NCI-H446 (cell line): ENCODE results near the gene DPH1.
"Not testable (repeated sequence)": the region's sequence is repeated elsewhere in the genome, so short reads cannot be mapped to it uniquely, and the experiment has no call there.

Source experiments
- DNase-seq, 2 experiments: peaks; one replicate each; lab custom pipeline; 2025; lab: John Stamatoyannopoulos, UW

DPH1 gene

DNA sequence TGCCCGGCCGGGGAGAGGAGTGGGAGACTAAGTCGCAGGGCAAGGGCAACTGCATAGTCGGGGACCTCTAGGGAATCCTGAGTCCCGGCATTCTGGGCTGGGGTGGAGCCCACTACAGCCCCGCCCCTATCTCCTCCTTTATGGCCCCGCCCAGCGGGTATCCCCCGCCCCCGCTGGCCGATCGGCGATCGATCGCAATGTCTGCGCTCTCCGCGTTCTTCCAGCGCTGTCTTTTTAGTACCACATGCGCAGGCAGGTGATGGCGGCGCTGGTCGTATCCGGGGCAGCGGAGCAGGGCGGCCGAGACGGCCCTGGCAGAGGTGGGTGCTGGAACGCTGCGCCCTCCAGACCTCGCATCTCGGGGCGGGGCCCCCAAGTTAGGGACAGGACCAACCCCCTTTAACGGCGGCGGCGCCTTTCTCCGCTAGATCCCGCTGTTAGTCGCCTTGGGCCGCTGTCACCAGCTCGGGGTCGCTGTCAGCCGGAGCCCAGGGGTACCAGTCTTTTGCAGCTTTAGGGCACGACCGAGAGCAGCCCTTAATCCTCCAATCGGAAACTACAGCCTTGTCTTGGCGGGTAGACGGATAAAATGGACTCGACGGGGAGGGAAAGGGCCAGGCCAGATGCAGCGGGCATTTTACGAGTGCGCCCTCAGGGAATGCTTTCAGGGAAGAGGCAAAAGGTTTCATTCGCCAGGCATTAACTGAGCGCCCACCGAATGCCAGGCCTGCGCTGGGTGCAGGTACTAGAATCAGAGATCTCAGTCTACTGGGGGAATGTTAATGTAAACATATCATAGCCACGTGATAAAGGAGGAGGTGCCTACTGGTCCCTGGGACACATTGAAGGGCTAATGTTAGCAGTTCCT lies at the start of gene DPH1:
DPH1 (plus strand) TSS at position 243 of the 868 bp plus-strand sequence; CDS start at position 260, 17 bp downstream.
- DNase-seq = peak; percentile 59 to 83

DNA sequence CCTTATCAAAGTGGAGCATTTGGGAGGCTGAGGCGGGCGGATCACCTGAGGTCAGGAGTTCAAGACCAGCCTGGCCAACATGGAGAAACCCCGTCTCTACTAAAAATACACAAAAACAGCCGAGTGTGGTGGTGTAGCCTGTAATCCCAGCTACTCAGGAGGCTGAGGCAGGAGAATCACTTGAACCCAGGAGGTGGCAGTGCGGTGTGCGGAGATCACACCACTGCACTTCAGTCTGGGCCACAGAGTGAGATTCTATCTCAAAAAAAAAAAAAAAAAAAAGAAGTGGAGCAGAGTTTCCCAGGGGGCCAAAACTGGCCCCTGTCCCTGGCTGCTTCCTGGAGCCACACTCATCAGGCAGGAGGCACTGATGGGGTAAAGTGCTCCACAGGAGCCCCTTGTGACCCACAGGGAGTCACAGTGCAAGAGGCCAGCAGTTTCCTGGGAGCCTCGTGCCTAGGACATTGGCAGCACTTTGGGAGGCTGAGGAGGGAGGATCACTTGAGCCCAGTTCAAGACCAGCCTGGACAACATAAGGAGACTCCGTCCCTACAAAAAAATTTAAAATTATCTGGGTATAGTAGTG lies 49.2 kb upstream of the DPH1 start:
- no peak for DNase-seq

DNA sequence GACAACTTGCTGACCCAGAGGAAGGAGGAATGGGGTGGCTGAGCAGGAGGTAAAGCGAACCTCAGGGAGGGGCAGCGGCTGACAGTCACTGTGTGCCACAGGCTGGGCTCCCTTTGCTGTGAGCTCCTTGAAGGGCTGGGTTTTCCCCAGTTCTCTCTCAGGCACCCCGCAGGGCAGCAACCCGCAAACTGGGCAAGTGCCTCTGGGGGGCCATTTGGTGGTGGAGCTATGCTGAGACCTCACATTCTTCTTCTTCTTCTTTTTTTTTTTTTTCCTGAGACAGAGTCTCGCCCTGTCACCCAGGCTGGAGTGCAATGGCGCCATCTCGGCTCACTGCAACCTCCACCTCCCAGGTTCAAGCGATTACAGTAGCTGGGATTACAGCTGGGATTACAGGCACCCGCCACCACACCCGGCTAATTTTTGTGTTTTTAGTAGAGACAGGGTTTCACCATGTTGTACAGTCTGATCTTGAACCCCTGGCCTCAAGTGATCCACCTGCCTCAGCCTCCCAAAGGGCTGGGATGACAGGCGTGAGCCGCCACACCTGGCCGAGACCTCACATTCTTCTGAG lies 47.1 kb upstream of the DPH1 start:
- DNase-seq = not testable (repeated sequence)

DNA sequence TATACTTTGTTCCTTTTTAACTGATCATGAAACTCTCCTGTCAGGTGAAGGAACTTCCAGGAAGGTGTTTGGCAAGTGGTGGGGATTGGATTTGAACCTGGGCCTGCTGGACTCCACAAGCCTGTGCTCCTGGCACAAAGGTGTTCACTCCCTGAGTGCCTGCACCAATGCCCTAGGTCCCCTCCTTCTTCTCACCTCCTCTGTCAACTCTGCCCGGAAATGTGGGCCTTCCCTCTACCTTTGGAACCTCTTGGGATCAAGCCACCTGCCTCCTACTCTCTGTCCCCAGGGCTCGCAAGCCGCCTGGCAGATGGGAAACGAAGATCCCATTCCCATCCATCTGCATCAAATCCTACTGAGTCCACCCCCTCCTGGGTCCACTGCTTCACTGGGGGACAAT lies 44.9 kb upstream of the DPH1 start:
- no peak for DNase-seq

DNA sequence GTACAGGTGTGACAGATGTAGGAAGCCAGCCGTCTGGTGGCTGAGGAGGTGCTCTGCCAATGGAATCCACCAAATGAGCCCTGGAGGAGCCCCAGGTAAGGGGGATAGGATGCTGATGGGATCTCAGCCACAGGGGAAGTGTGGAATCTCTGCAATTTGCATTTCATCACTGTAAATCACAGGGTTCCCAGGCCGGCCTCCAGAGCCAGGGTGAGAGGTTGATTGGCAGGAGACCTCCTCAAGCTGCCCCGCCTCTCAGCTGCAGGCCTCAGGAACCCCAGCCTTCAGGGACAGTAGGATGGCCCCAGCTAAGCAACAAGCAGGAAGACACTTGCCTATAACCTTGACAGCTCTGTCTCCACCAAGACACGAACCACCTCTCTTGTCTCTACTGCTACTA lies 44.3 kb upstream of the DPH1 start:
- DNase-seq = no peak

DNA sequence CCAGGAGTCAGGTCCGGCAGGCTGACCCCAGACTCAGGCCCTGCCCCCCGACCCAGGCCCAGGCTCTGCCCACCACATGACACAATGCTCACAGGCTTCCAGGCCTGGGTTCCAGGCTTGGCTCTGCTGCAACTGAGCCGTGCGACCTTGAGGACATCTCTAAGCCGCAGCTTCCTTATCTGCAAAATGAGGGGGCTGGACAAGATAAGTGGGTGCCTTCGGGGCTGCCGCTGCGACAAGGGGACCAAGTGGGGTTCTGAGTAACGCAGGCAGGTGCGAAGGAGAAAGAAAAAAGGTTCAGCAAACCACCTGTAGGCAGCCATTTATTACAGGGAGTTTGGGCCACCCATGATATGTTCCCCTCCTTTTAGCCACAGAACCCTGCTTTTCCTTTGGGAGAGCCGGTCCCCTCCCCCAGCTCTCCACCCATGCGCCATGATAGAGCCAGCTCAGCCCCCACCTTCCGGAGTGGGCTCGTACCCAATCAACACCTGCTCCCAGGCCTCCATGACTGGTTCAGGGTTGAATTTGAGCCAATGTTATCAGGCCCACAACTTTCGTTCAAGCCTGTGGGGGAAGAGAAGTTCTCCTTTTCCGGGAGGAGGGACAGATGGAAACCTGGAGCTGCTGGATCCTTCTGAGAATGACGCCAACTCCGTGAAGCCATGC lies 43.0 kb upstream of the DPH1 start:
- DNase-seq = no peak

DNA sequence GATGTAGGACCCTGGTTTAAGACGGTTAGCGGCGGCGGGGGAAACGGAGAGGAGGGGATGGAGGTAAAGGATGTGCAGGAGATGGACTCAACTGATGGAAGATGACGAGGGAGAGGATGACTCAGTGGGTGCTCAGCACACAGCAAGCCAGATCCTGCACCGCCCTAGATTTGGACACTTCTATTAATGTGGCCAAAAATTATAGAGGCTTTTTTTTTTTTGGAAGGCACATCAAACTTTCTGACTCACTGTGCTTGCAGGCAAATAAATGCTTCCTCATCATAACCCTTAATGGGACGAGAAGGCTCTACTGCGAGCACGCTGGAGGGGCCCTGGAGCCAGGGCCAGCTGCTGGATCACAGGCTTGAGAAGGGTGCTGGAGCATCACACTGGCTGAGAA lies 40.8 kb upstream of the DPH1 start:
- no peak for DNase-seq

DNA sequence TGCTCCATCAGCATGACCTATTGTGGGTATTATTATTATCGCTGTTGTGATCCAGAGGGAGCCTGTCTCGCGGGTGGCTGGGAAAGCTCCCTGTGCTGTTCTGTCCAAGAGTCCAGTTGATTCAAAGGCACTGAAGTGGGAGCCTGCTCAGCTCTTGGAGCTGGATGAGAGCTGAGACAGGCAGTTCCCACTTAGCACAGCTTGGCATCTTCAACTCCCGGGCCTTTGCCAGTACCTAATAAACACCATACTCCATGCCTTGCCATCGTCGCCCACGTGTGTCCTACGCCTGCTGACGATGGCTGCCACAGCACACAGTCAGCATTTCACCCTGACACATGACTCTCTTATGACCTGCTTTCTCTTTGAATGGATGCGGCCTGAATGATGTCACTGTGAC lies 37.4 kb upstream of the DPH1 start:
- no peak for DNase-seq

DNA sequence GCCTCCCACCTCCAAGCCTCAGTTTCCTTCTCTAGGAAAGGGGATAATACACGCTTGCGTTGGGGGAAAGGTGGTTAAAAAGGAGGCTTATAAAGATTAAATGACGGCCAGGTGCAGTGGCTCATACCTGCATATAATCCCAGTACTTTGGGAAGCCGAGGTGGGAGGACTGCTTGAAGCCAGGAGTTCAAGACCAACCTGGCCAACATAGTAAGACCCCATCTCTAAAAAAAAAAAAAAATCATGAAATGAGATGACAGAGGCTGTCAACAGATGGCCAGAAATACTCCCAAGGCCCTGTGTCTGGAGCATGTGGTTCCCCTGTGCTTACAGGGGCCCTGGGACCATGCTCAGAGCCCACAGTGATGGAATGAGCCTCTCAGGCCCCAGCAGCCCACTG lies 35.2 kb upstream of the DPH1 start:
- DNase-seq = no peak

DNA sequence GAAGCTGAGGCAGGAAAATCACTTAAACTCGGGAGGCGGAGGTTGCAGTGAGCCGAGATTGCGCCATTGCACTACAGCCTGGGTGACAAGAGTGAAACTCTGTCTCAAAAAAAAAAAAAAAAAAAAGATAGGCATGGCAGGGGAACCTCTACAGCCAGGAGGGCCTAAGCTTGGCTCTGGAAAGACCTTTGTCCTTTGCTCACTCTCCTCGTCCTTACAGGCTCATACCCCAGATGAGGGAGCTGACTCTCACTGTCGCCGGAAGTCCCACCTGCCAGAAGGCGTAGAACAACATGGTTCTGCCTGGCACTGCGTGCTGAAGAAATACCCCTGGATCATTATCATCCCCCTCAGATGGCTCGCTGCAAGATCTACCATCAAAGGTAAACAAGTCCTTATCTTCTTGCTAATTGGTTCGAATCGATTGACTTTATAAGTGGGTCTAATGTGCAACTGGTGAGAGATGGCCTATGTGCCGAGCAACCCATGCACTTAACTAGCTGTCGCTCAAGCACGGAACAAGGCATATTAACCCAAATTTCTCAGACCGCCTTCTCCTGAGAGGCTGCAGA lies 34.5 kb upstream of the DPH1 start:
- no peak for DNase-seq

DNA sequence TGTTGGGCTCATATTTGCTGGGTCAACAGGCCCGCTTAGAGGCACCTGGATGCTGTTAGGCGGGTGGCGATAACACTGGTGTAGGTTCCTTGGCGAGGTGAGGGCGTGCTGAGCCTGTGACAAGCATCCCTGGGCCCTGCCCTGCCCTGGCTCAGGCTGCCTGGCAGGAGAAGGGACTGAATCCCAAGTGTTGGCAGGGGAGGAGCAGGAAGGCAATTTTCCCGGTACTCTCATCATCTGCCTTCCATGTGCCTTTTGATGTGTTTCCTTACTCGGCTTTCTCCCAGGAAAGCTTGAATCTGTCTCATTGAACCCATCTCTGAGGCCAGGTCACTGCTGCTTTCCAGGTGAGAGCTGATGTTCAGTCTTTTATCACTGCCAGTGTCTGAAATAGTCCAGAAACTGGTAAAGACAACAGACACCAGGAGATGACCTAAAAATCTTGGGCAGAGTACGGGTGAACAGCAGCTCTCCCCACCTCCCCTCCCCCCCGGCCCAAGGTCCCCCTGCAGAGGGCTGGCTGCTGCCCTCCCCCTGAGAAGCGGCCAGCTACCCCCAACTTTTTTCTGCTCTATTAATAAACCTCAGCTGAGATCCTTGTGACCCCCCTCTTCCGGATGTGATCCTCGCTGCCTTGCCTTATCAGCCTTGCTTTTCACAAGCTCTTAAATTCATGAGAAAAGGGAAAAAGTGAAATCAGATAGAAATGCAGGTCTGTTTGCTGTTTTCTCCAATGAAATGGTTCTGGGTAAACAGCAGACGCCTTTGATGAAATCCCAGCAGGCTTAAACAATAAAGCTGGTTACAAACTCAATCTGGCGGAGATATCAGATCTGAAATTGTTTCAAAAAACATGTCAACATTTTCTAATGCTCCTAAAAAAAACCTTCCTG lies 33.8 kb upstream of the DPH1 start:
- DNase-seq = no peak

DNA sequence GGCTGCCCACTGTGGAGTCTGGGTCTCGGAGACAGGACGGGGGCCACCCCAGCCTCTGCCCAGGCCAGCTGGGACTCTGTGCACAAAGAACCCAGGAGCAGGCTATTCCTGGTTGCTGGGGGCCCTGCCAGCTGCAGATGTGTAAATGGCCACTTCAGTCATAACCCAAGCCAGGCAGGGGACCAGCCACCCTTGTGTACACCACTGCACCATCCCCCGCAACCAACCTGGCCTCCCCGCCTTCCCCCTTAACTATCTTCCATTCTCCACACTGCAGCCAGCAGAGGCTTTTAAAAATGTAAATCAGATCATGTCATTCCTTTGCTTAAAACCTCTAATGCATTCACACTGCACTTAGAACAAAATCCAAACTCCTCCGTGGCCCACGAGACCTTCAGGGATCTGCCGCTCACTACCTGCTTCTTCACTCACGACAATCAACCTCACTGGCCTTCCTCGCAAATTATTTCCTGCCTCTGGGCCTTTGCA lies 33.1 kb upstream of the DPH1 start:
- no peak for DNase-seq

DNA sequence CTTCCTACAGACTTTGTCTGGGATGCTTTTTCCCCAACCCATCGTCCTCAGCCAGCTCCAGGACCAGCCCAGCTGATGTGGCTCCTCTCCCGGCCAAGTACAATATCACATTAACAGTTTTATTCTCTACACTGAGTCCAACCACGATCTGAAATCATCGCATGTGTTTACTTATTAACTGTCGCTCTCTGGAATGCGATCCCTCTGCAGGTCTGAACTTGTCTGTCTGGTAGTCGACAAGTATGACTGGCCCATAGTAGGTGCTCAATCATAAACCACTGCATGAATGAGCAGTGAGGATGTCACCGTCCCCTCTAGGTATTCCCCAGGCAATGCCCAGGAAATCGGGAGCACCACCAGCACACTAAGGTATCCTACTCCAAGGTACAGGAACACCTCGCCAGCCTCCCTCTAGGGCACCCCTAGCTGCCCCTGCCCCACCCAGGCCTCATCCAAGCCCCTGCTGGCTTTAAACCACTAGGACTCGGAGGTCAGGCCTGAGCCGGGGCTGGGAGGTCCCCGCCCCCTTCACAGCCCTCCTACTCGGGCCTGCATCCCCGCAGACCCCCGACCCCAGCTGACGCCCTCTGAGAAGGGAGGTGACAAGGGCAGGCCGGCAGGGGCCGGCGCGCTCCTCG lies 32.5 kb upstream of the DPH1 start:
- no peak for DNase-seq

DNA sequence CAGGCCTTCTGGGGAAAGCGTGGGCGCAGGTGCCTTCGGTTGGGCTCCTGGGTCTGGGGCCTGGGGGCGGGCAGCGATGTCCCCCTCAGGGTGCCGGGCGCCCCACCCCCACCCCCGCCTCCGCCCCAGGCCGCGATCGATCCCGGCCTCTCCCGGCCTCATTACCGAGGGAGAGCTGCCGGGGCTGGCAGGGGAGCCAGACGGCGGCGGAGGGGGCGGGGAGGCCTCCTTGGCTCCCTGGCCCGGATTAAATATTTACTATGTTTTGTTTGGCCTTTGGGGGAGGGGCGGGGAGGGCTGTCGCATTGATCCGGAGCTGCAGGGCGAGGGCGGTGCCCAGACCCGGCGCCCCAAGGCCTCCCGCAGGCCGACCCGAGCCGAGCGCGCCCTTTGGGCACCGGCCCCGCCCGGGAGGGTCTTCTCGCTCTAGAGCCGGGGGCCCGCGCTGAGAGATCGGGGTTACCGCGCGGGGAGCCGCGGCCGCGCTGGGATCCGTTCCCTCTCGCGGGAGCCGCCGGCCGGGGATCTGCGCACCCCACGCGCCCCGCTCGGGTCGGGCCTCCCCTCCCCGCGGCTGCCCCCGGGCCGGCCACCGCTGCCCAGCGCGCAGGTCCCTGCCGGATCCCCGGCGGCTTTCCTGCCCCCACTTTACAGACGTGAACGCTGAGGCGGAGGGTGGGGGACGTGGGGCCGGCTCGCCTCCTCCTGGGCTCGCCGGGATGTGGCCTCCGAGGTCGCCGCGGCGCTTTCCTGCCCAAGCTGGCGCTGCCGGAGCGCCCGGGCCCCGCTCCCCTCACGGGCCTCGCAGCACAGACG lies 31.8 kb upstream of the DPH1 start:
- no peak for DNase-seq

DNA sequence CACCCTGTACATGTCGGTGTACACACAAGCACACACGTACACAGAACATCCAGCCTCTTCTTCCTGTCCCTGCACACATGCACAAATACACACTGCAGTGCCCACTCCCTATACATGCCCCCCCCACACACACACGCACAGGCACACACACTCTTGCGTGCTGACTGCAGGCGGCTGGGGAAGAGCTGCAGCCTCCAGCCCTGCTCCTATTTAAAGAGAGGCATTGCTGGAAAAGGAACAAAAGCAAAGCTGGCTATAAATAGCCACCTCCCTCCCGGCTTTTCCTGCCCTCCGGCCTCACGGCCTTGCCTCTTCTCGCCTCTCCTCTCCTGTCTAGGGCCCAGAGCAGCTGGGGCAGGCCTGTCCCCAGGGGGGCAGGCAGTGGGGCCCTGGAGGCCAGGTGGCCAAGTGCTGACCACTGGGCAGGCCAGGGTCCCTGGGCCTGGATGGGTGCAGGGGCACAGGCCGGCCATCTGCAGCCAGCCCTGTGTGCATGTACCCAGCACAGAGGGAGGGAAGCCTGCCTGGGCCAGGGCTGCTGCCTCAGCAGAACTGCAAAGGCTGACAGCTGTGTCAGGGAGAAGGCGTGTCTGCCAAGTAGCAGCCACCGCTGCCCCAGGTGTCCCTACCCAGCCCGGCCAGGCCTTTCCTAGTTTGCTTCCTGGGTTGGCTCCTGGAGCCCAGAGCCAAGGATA lies 30.2 kb upstream of the DPH1 start:
- DNase-seq = no peak

DNA sequence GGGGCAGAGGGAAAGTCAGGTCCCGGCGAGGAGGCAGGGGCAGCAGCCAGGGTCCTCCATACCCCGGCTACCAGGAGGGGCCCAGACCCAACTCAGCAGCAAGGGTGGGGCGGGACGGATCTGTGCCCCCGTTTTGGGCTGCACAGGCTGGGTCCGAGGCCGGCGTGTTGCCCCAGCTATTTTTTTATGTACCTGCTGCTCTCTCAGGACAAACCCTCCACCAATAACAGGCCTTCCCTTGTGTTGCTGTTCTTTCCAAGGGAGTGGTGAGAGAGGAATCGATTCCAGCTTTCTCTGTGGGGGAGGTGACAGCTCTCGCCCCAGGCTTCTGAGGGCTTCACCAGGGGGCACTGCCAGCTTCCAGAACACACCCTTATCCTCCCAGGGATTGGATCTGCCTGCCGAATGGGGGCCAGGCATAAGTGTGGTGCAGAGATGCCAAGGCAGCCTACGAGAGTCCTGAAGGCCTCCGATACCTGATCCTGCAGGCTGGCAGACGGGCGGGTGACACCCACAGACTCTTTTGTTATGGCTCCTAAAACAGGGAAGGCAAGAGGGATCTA lies 27.1 kb upstream of the DPH1 start:
- no peak for DNase-seq

DNA sequence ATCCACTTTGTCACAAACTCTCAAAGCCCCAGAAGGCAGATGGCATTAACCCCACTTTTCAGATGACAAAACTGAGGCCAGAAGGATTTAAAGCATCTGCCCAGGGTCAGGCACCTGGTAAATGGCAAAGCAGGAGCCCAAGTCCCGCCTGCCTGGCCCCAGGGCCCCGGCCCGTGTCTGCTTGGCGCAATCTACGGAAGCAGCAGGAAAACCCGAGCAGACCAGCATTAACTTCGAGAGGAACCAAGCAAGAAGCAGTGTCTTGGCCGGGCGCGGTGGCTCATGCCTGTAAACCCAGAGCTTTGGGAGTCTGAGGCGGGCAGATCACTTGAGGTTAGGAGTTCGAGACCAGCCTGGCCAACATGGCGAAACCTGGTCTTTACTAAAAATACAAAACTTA lies 26.4 kb upstream of the DPH1 start:
- DNase-seq = no peak

DNA sequence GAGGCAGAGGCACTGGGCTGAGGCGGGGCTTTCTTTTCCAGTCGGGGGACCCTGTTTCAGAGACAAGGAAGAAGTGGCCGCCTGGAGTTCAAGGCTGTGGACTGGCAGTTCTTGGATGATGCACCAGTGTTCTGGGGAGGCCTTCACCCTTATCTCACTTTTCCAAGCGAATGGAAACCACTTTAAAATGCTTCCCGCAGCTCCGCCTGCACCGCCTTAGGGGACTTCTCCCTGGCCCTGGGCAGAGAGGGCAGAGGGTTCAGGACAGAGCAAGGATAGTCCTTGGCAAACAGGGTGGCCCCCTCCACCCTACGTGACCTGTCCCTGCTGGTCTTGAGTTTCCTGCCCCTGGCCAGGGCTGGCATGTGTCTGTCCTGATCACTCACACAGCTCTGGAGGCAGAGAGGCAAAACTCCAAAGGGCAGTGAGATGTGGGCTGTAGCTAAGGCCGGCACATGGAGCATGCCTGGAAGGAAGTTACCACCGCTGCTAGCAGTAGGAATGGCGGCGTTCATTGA lies 25.5 kb upstream of the DPH1 start:
- no peak for DNase-seq
